ENCODE data around the gene CERS3.

CERS3 gene

DNA sequence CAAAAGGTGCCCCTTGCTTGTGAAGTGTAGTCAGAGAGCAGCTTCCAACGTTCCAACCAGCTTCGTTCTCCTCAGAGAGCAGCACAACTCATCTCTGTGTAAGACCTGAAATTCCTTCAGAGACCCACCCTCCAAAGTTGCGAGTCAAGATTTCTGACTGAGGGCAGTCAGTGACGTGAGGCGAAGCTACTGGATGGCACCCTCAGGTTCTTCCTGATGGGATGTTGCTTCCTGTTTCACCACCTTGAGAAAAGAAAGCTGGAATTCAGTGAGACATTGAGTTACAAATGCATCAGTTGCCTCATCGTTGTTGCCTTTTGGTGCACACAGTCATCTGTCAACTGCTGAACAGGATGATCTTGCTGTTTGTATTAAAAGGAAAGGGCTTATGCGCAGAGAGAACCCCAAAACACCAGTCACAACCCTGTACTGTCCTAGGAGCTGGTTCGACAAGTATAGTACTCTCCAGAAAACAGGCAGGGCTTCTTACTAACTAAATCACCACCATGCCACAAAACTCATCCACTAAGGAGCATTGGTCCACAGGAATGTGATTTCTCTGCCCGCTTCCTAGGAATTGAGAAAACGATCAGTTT lies at the start of gene CERS3:
Gene CERS3 (minus strand): TSS at position 118 of the 596 bp plus-strand sequence. CDS start 27,101 bp downstream, outside the sequence.
- DNase-seq (ENCODE audit: low spot score): no peak

DNA sequence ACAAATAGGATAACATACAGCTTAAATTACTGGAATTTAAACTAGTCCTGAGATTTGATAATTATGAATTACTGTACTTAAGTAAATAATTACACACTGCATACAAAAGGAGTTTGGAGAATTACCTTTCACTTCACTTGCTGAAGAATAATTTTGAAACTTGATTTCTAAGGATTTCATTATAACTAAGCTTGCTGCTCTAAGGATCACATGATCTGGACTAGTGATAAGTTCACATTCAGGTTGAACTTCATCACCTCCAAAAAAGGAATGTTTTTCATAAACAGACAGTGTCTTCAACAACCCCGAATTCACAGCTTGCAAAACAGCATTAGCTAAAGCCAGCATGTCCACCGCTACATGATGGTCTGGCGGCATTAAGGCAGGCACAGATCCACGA lies 44.8 kb upstream of the CERS3 start:
- no peak for DNase-seq (ENCODE audit: low spot score)

DNA sequence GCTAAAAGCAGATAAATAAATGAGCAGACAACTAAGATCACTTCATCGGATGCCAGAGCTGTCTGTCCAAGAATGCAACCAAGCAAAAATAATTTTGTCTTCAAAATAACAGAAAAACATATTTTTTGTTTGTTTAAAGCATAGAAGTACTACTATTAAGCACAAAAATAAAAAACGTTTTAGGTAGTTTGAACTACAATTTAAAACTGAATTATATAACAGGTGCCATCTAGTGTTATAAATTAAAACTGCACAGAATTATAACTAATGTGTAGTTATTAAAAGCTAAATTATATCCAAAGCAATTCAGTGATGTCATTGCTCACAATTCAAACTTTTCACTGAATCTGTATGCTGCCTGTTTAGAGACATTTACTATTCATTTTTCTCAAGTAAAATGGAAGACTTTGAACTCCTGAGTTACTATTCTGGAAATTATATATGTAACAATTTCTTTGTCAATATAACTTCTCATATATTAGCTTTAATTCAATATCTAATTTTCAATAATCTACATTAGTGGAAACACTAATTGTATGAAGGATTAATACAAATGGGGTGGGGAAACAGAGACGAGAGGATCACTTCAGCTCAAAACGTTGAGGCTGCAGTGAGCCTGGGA lies 43.7 kb upstream of the CERS3 start:
- DNase-seq (ENCODE audit: low spot score): no peak

DNA sequence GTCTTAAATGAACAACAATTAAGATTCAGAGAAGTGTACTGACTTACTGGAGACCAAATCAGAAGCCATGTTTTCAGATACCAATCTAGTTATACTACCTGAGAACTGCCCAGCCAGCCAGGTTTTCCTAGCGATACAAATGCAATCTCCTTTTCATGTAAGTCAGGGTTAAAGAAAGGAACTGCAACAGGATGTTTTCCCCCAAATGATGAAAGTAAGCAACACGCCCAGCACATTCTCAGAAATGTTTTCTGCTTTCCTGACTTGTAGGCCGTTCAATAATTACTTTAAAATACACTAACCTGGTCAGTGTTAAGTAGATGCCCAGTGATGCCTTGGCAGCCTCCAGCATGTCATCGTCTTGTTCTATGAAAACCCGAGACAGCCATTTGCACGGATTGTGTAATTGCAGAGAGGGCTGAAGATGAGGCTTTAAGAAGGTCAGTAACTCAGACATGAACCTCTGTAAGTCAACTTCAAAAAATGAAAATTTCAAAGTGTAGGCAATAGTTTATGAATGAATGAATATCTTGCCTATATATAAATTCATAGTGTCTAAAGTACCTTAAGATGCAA lies 42.9 kb upstream of the CERS3 start:
- no peak for DNase-seq (ENCODE audit: low spot score)

DNA sequence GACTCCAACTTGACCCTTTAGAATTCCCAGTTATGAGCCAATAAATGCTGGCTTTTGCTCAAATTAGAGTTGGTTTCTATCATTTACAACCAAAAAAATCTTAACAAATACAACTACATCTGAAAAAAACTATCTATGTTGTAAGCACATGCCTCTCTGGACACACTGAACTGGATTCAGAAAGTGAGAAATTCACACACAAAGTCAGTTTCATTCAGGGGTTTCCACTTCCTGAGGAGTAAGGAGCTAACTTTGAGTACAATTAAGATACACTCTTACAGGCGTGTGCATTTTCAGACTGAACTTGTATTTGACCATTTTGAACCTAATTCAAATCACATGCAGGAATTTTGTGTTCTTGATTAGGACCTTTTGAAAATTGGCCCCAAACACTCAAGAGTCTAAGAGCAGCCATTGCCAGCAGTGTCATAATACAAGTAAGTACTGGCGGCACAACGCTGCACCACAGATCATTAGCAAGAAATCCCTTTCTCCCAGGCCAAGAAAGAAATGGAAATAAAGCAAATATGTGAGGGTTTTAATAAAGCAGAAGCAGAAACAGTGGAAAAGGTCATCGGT lies 42.1 kb upstream of the CERS3 start:
- DNase-seq (ENCODE audit: low spot score): no peak

DNA sequence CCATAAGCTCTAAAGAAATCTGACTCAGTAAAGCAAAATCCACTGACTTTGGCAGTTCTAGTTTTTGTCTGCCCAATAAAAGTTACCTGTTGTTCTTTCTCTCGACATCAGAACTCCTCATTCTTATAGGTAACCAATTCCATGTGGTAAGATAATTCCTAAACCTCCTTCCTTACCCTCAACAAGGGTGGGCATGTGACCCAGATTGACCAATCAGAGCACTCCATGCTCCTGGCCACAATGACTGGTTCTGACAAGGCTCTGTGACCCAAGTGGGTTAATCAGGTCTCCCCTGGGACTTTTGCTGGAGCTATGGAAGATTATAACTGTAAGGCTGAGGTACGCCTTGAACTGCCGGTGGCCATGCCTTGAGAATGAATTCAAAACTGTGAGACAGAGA lies 41.5 kb upstream of the CERS3 start:
- DNase-seq (ENCODE audit: low spot score): no peak

DNA sequence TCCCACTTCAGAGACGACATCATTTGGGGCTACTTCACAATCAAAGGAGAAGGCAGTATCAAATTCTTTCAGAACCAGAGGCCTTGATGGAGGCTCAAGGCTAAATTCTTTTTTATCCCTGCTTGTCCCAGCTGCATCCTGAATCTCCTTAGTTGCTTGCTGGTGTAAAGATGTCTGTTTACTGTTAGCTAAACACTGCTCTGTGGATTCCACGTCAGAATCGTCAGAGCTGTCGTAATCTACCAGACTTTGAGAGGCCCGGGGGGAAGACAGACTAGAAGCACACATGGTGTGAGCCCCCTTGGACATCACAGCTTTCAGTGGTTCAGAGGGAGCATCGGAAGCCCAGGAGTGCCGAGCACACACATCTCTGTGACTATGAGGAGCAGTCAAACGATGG lies 40.6 kb upstream of the CERS3 start:
- DNase-seq (ENCODE audit: low spot score): no peak

DNA sequence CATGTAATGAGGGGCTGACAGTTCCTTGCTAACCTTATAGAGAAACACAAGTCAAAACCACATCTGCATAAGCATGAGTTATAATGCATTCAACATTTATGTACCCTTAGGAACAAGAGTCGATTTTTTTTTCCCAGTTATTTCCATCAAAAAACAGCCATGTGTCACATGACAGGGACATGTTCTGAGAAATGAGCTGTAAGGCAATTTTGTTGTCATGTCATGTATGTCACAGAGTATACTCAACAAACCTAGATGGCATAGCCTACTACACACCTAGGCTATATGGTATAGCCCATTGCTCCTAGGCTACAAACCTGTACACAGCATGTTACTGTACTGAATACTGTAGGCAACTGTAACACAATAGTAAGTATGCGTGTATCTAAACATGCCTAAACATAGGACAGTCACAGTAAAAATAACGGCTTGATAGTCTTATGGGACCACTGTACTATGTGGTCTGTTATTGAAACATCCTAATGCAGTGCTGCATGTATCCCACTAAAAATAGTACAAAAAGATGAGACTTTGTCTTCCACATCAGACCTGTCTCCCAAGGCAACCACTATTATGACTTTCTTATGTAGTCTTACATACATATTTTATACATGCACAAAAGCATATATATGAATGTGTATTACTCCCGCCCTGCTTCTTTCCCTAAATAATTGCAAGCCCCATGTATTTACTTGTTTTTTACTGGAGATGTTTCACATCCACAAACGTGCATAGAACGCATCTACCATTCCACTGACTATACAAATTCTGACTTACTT lies 38.3 kb upstream of the CERS3 start:
- no peak for DNase-seq (ENCODE audit: low spot score)

DNA sequence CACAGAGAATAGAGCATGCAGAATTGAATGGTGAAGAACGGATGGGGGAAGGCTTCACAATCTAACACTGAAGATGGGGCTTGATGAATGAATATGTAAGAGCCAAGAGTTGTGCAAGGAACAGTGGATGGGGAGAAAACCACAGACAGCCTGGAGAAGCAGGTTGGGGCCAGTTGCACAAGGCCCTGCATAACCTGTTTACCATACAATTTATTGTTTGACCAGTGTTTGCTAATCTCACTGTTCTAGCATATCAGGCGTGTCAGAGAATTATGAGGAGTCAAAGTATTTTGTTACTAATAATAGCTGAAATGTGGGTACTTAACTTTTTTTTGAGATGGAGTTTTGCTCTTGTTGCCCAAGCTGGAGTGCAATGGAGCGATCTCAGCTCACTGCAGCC lies 36.8 kb upstream of the CERS3 start:
- no peak for DNase-seq (ENCODE audit: low spot score)

DNA sequence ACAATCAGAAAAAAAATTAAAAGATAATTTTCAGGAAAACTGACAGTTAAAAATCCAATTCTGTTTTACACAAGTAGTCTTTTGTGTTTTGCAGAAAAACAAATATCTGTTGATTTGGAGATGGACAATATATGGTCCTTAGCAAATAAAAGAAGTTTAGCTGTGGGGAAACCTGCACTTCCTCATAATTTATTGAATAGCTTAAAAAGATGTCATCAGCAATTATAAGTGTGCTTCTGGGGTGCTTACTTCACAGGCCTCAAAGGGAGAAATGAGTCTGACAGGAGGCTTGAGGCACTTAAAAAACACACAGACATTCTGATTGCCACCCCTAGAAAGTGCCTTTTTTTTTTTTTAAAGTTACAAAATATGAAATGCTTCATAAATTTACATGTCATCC lies 31.6 kb upstream of the CERS3 start:
- DNase-seq (ENCODE audit: low spot score): no peak

DNA sequence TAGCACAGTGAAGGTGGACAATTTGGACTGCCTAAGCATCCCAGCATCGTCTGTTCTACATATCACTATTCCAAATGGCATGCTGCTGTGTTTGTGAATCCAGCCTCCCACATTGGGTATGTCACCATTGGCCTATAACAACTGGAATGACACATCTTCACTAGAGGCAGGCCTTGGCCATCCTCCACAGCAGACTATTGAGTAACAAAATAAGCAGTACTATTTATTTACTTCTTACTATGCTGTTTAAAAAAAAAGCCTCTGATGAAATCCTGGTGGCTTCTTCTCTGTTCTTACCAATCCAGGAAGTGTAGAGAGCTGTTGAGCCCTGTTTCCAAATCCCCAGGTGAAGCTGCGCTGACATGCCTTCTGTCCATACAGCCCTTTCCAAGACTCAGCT lies 30.6 kb upstream of the CERS3 start:
- DNase-seq (ENCODE audit: low spot score): no peak

DNA sequence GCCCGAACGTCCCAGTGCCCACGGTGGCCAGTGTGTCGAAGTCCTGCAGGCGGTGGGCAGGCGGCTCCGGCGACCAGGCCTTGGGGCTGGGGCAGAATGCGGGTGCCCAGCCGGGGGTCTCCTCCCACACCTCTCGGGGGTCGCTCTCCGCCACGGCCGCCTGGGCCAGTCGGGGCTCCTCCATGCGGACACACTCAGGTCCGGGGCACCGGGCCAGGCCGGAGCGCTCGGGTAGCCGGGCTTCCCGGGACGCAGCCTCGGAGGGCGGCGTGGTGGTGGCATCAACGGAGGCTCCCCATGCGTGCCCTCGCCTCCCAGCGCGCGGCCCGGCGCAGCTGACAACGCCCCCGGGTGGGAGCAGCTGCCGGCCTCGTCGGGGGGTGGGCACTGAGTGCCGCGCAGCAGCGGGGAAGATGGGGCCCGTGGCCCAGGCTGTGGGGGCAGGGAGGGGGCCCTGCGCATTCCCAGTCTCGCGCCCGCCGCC lies 30.1 kb upstream of the CERS3 start:
- no peak for DNase-seq (ENCODE audit: low spot score)

DNA sequence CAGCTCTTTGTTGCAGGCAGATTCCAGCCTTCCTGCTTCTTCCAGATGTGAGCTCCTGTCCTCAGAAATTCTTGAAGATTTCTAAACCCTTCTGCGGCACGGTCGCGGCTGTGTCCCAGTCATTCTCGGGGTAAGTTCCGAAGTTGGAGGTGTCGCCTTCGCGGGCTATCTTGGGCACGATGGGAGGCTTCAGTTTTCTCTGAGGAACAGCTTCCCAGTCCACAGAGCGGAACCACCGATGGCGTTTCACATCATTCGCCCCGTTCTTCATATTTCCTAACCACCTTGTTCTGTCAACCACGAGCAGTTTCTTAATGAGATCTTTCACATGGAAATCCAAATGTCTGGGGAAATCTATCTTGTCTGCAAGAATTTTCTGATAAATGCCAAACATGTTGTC lies 24.7 kb upstream of the CERS3 start:
- no peak for DNase-seq (ENCODE audit: low spot score)

DNA sequence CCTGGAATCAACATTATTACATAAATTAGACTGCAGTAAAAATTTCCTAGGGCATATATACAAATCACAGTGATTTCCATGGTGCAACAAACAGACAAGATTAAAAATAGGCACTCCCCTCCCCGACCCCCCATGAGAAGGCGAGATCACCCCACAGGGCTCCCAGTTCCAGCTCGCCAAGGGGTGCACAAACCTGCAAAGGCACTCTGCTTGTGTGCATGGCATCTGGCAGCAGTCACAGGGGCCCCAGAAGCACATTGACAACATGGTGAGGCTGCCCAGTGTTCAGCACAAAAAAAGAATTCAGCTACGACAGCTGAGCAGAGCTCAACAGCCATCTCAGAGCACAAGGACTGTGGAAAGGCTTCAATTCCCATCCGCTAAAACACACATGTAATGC lies 19.2 kb upstream of the CERS3 start:
- DNase-seq (ENCODE audit: low spot score): no peak

DNA sequence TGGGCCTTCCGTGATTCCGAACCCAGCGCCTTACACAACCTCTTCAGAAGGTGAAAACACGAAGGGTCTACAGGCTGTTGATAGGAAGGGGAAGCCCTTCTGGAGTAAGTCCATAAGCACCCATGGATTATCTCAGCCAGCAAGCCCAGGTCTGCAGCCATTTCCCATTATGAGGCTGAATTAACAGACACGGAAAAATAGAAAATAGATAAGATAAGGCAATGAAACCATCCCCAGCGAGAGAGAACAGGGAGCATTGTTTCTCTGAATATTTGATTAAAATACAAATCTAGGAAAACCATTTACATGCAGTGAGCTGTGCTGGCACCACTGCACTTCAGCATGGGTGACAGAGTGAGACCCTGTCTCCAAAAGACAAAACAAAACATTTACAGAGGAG lies 16.2 kb upstream of the CERS3 start:
- no peak for DNase-seq (ENCODE audit: low spot score)

DNA sequence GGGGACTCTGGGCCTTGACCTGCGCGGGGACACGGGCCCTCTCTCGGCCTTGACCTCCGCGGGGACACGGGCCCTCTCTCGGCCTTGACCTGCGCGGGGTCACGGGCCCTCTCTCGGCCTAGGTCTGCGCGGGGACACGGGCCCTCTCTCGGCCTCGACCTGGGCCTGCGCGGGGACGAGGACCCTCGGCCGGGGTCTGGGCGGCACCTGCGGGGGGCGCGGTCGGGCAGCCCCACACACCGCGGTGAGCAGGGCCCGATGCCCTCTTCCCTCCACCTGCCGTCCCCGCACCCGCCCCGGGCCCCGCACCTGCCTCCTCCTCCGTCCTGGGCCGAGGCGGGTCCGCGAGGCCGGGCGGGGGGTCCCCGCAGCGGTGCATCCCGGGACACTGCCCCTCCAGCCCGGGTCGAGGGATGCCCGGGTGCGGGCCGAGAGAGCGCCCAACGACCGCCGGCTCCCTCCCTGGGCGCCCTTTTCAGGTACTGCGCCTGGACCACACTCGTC lies 15.6 kb upstream of the CERS3 start:
- DNase-seq (ENCODE audit: low spot score): no peak

DNA sequence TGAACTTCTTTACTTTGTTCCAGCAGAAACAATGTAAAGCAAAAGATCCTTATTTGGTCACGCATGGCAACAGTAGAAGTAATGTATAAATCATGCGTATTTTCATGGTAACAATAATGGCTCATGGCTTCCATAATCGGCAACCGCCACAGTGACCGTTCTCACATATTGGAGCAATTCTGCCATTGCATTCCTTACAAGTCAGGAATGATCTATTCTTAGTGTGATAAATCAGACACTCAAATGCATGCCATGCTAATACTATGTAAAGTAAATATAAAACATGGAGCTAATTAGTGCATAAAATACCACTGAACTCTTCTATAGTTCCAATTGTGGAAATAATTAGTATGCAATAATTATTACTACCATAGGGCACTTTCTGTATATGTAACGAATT lies 13.5 kb upstream of the CERS3 start:
- no peak for DNase-seq (ENCODE audit: low spot score)

DNA sequence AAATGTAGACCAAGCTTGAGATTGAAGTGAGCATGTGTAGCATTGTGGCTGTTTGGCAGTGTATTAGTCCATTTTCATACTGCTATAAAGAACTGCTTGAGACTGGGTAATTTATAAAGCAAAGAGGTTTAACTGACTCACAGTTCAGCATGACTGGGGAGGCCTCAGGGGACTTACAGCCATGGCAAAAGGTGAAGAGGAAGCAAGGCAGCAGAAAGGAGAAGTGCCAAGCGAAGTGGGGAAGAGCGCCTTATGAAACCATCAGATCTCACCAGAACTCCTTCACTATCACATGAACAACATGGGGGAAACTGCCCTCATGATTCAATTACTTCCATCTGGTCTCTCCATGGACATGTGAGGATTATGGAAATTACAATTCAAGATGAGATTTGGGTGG lies 8.6 kb upstream of the CERS3 start:
- no peak for DNase-seq (ENCODE audit: low spot score)

DNA sequence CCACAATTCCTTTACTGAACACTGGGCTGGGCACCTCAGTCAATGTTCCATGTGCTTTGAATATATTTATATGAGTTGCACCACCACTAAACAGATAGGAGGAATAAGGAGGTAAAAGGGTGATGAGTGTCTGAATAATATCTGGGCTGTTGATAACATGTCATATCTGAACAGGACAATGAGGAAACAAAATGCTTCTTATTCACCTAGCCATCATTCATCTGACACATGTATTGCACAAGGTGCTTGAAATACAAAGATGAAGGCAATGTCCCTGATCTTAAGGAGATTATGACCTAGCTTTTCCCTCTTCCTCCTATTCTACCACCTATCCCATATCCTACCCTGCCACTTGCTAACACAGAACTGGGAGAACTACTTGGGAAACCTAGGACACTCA lies 8.0 kb upstream of the CERS3 start:
- DNase-seq (ENCODE audit: low spot score): no peak

DNA sequence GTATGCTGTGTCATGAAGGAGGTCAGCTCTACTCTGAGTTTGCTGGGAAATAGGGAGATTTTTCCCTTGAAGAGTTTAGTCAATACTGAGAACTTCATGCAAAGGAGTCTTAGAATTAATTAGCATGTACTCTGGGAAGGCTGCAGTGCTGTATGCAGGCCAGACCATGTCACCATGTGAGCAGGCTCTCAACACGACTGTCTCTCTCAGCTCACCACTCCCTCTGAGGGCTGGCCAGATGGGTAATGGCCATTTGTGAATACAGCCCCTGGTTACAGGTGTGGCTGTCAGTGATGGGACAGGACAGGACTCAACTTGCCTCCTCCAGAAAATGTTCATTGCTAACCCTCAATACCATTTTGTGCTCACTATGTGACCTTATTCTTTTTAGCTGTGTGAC lies 5.1 kb upstream of the CERS3 start:
- no peak for DNase-seq (ENCODE audit: low spot score)

DNA sequence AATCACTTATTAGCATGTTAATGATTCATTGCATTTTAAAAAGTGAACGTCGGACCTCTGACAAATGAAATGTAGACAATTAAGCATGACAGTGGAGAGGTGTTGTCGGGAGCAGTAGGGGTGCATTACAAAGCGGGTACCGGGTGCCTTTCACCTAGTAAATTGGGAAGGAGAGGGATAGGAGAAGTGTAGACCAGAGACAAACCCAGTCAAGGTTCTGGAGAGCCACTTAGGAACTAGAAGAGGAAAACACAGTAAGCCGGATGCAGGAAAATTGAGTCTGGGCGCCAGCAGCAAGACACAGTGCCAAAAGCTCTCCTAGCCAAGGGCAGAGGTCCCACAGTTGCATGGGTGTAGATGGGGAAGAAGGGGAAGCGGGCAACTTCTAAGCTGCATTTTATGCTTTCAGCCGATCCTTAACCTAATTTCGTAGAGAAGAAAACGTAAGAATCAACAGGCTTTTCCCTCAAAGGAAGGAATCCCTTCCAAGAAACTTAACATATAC lies 3.1 kb upstream of the CERS3 start:
- DNase-seq (ENCODE audit: low spot score): no peak

DNA sequence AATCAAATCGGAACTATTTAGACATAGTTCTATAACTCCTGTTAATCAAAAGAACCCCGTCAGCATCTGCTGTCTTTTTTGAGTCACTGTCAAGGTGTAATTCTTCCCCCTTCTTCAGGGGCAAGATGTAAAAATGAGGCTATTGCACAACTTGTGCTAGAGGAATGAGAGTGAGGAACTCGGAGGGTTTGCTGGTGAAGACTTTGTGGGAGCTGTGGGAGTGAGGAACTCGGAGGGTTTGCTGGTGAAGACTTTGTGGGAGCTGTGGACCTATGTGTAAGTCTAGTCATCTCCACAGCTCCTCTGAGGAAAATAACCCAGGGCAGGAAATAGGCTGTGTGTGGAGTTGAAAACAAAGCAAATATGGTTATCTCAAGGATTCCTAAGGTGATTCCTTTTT lies 2.5 kb upstream of the CERS3 start:
- no peak for DNase-seq (ENCODE audit: low spot score)

Measured in kidney tubule cell (primary cell).